SK-N-SH treated with all-trans-retinoic acid at 6 μM for 48 hours (cell line): Measurements from ENCODE around the gene ARRB1.

Experiments used
- ARNTL ChIP-seq: fragments of 450-650 bp; formaldehyde crosslinking; IDR thresholded peaks from 2 replicates; pipeline ENCODE4 v1.5.0; 2020; ENCODE audit warnings: low read depth, mild to moderate bottlenecking, moderate library complexity, borderline replicate concordance
- CSDC2 ChIP-seq: fragments of 250-450 bp; sonication (Bioruptor Pico); IDR thresholded peaks from 2 replicates; pipeline ENCODE4 v1.5.0; 2020; ENCODE audit warnings: mild to moderate bottlenecking, moderate library complexity
- GLIS3 ChIP-seq: fragments of 250-450 bp; sonication (Bioruptor Pico); IDR thresholded peaks from 2 replicates; pipeline ENCODE4 v1.5.0; 2020; ENCODE audit warnings: mild to moderate bottlenecking, moderate library complexity
- OSR1 ChIP-seq: fragments of 250-450 bp; sonication (Bioruptor Pico); IDR thresholded peaks from 2 replicates; pipeline ENCODE4 v1.8.0; 2022; ENCODE audit warnings: moderate library complexity, mild to moderate bottlenecking, inconsistent platforms
- PATZ1 ChIP-seq: fragments of 250-450 bp; sonication (Bioruptor Pico); IDR thresholded peaks from 2 replicates; pipeline ENCODE4 v1.8.0; 2020; ENCODE audit warnings: mild to moderate bottlenecking, moderate library complexity, borderline replicate concordance
- PPARA ChIP-seq: fragments of 250-450 bp; sonication (Bioruptor Pico); IDR thresholded peaks from 2 replicates; pipeline ENCODE4 v1.5.0; 2020; ENCODE audit warnings: mild to moderate bottlenecking, borderline replicate concordance
- SNAI2 ChIP-seq: fragments of 250-450 bp; sonication (Bioruptor Pico); IDR thresholded peaks from 2 replicates; pipeline ENCODE4 v1.5.0; 2020; ENCODE audit warnings: mild to moderate bottlenecking, moderate library complexity
- TCF4 ChIP-seq: fragments of 250-450 bp; sonication (Bioruptor Pico); IDR thresholded peaks from 2 replicates; pipeline ENCODE4 v1.8.0; 2021; ENCODE audit warnings: mild to moderate bottlenecking, moderate library complexity, borderline replicate concordance
- ZFP3 ChIP-seq: fragments of 250-450 bp; sonication (Bioruptor Pico); IDR thresholded peaks from 2 replicates; pipeline ENCODE4 v1.5.0; 2020; ENCODE audit warnings: mild to moderate bottlenecking, moderate library complexity
- ZFP30 ChIP-seq: fragments of 450-650 bp; formaldehyde crosslinking; IDR thresholded peaks from 2 replicates; pipeline ENCODE4 v1.5.0; 2022; ENCODE audit warnings: mild to moderate bottlenecking, moderate library complexity
- ZNF565 ChIP-seq: fragments of 450-650 bp; formaldehyde crosslinking; conservative IDR thresholded peaks from 2 replicates; pipeline ENCODE4 v1.5.0; 2020; ENCODE audit warnings: low read depth, mild to moderate bottlenecking, moderate library complexity
- ZNF70 ChIP-seq: fragments of 450-650 bp; formaldehyde crosslinking; IDR thresholded peaks from 2 replicates; pipeline ENCODE4 v1.5.0; 2020; ENCODE audit warnings: mild to moderate bottlenecking, moderate library complexity
- TF ChIP-seq, protein P1 (sequence below): fragments of 250-450 bp; sonication (Bioruptor Pico); IDR thresholded peaks from 2 replicates; pipeline ENCODE4 v1.5.0; 2020; ENCODE audit warnings: mild to moderate bottlenecking, moderate library complexity
- TF ChIP-seq, protein P2 (sequence below): fragments of 250-450 bp; sonication (Bioruptor Pico); IDR thresholded peaks from 2 replicates; pipeline ENCODE4 v1.5.1; 2020; ENCODE audit warnings: low read depth, mild to moderate bottlenecking, moderate library complexity

GRCh38 chr11:75291741-75292140, 59.7 kb downstream of the ARRB1 start:
- TF ChIP-seq, protein P1, sequence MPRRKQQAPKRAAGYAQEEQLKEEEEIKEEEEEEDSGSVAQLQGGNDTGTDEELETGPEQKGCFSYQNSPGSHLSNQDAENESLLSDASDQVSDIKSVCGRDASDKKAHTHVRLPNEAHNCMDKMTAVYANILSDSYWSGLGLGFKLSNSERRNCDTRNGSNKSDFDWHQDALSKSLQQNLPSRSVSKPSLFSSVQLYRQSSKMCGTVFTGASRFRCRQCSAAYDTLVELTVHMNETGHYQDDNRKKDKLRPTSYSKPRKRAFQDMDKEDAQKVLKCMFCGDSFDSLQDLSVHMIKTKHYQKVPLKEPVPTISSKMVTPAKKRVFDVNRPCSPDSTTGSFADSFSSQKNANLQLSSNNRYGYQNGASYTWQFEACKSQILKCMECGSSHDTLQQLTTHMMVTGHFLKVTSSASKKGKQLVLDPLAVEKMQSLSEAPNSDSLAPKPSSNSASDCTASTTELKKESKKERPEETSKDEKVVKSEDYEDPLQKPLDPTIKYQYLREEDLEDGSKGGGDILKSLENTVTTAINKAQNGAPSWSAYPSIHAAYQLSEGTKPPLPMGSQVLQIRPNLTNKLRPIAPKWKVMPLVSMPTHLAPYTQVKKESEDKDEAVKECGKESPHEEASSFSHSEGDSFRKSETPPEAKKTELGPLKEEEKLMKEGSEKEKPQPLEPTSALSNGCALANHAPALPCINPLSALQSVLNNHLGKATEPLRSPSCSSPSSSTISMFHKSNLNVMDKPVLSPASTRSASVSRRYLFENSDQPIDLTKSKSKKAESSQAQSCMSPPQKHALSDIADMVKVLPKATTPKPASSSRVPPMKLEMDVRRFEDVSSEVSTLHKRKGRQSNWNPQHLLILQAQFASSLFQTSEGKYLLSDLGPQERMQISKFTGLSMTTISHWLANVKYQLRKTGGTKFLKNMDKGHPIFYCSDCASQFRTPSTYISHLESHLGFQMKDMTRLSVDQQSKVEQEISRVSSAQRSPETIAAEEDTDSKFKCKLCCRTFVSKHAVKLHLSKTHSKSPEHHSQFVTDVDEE (CRISPR knock-in tag), result no peak
- TF ChIP-seq, protein P2, sequence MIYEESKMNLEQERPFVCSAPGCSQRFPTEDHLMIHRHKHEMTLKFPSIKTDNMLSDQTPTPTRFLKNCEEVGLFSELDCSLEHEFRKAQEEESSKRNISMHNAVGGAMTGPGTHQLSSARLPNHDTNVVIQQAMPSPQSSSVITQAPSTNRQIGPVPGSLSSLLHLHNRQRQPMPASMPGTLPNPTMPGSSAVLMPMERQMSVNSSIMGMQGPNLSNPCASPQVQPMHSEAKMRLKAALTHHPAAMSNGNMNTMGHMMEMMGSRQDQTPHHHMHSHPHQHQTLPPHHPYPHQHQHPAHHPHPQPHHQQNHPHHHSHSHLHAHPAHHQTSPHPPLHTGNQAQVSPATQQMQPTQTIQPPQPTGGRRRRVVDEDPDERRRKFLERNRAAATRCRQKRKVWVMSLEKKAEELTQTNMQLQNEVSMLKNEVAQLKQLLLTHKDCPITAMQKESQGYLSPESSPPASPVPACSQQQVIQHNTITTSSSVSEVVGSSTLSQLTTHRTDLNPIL (CRISPR knock-in tag), result no peak
- TF ChIP-seq ZFP3 (CRISPR knock-in tag) (no peak), ZNF565 (CRISPR knock-in tag) (no peak), ZNF70 (no peak), SNAI2 (CRISPR knock-in tag) (no peak), TCF4 (no peak), ARNTL (CRISPR knock-in tag) (no peak), GLIS3 (CRISPR knock-in tag) (no peak), ZFP30 (no peak), PPARA (no peak), OSR1 (CRISPR knock-in tag) (no peak), CSDC2 (CRISPR knock-in tag) (no peak), PATZ1 (no peak)
